HG02588 (cell line): Measurements from ENCODE around the gene NFASC.

Experiments
- ATAC-seq: cut with Tn5 transposase; IDR thresholded peaks from one replicate; pipeline ENCODE4 v1.9.1; 2021; ENCODE audit warnings: mild to moderate bottlenecking, moderate library complexity; ENCODE audit not compliant: unreplicated experiment

Gene NFASC

DNA sequence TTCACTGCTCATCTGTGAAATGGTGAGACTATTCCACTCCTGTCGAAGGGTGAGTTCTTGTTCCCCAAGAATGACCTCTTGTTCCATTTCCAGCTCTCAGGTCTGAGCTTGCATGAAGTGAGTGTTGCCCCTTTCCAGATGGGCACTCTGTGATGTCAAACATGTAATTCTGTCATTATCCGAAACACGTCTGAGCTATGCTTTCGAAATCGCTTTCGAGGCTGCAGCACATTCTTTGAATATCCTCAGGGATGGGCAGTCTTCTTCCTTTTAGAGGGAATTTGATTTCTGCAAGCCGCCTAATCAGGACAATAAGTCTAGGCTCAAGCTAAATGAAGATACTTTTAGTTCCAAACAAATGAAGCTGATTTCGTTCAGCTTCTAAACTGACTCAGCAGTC lies 15.1 kb downstream of the NFASC start:
- no peak for ATAC-seq

DNA sequence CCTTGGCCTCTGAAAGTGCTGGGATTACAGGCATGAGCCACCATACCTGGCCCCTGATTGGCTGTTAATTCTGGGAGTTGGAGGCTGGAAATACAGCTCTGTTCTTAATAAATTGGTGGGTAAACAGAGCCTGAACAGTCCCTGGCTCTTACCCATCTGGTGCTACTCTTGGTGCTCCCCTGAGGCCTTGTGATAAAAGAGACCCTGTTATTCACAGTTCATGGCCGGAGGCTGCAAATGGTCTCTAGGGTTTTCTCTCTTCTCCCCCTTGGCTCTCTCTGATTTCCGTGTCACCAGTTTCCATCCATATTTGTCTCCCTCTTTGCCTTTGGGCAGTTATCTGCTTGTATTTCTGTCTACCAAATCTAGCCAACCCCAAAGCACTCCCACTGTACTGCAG lies 17.2 kb downstream of the NFASC start:
- ATAC-seq = no peak

DNA sequence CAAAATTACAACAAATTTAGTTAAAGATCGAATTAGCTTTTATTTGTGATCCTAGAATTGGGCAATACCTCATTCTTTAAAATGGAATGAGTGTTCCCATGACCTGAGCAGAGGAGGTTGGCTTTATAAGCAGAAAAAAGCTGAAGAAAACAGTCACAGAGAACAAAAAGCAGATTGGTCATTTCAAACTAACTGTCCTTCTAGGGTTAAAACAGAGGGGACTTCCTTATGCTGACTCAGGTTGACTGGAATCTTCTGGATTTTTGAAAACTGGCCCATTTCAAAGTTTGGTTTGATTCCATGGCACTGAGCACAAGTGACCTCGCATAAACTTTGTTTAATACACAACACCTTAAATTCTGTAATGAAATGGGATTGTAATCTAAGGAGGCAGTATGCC lies 17.6 kb downstream of the NFASC start:
- ATAC-seq = no peak

DNA sequence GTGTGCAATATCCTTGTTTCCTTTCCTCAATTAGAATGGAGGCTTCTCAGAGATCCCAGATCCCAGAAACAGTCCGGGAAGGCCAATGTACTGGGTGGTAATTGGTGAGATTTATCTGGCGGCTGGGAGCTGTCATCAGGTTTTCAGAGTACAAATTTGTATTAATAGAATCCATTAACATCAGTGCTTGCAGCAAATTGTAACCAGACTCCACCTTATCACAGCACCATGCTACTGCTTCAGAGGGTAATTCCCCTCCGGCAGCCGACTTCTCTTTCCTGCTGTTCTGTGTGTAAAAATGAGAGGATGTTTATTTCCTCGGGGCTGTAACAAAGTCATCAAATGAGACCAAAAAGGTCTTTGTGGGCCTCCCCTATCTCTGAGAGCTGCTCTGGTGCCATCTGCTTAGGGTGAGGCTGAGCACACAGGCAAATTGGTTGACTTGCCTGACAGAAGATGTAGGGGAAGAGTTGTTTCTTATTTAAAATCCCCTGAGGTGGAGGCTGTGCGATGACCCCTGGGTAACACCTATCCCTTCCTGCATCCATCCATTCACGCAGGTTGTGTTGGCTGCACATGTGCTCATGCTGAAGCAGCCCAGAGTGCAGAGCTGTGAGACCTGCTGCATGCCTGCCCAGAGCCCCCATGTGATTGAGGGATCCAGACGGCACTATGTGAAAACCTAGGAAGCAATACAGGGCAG lies 19.2 kb downstream of the NFASC start:
- ATAC-seq = no peak

DNA sequence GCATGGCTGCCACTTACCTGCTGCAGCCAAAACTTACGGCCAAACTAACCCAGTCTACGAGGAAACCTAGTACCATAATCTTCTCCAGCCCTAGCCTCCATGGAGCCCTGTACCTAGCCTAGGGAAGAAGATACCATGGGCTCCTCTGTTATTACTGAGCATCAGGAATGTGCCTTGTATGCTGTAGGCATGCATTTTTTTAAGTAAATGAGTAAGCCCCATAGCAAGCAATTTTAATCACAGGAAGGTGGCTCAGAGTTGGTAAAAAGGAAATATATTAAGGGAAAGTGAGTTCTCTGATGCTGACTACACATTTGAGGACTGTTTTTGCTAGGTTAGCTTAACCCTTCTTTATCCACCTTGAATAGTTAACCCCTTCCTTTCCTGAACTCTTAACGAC lies 21.2 kb downstream of the NFASC start:
- no peak for ATAC-seq

DNA sequence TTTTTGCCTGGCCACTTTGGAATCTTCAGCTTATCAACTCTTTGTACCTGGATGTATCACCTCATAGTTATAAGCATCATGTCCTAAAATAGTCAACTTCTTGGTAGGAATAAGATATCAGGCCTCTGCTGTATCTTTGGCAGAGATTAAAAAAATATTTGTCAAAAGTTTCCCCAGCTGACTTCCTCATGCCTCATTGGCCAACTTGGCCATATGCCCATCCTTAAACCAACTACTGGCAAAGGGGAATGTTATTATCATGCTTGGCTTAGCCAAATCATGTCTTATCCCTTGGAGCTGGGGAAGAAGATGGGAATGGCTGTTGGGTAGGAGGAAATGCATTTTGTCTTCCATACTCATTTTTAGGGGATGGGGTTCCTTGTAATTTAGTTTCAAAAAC lies 23.4 kb downstream of the NFASC start:
- no peak for ATAC-seq

DNA sequence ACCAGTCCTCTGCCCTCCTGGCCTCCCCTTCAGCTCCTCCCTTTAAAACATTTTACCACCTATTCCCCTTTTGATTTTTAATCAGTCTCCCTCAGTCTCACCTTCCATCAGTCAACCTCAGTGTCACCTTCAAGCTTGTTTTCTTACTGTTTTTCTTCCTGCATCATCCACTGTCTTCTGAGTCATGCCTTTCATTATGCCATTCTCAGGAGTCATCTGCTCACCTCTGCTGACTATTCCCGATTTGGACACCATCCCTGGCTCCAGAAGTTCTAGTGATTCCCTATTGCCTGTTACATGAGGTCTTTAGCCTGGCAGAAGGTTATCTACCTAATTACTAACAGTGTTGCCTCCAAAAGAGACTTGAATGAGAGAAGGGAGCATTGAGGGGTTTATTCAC lies 23.9 kb downstream of the NFASC start:
- ATAC-seq = no peak

DNA sequence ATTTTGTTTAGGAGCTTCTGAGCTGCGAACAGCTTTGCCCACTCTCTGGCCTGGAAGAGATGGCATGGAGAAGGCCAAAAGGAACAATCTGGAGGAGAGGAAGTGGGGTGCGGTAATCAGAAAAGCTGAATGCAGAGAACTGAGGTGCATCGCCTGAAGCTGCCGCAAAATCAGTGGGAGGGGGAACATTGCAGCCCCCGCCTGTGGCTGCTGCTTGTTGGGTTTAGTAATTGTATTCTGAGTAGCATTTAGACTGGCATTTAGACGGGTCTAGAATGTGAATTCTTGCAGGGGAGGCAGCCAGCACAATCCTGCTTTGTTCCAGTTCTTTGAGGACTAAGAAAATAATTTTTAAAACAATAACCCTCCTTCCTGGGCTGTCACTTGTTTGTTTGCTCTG lies 25.4 kb downstream of the NFASC start:
- ATAC-seq = no peak

DNA sequence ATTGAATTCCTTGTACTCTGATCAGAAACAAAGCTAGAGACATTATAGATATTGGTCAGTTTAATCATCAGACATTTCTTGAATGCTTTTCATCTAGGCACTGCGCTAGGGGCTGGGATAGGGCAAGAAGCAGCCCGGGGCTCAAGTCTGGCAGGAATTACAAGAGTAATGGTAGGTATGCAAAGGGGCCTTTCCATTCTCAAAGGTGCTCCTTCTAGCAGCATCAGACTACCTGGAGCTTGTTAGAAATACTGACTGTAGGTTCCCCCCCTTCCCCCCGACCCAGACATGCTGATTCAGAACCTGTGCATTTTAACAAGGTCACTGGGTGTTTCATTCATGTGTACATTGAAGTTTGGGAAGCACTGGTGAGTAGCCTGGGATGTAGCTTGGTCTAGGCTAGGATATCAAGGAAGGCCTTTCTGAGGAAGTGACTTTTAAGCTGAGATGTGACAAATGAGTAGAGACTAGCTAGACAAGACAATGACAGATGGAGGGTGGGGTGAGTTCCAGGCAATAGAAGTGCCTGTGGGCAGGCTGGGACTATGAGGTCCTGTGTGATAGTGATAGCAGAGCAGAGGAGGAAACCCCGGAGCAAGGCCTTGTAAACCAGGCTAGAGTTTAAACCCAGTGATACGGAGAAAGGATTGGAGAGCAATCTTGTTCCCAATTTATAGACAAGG lies 26.3 kb downstream of the NFASC start:
- ATAC-seq = no peak

DNA sequence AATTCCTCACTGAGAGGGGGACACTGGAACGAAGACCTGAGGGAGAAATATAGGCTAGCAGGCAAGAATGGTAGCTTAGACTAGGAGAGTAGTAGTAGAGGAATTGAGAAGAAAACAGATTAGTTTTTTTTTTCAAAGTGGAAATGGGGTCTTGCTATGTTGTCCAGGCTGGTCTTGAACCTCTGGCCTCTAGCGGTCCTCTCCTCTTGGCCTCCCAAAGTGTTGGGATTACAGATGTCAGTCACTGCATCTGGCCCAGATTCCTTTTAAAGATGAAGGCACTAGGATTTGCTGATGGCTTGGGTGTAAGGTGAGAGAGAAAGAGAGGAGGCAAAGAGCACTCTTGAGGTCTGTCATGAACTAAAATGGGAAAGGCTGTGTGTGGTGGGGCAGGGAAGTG lies 30.1 kb downstream of the NFASC start:
- no peak for ATAC-seq

DNA sequence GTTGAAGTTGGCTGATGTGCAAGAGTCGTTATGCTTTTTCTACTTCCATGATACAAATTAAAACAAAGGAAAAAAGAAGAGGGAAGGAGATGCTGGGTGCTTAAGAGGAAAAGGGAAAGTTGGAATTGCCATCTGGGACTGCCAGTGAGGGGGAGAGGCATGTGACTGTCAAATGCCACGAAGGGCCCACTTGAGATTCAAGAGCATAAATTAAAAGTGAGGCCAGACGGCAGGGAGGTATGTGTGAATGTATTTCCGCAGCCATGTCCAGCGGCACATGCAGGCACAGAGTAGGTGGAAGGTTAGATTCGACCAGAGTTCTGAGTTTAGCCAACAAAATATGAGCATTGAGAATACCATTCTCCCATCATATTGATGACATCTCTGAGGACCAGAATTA lies 32.0 kb downstream of the NFASC start:
- no peak for ATAC-seq

DNA sequence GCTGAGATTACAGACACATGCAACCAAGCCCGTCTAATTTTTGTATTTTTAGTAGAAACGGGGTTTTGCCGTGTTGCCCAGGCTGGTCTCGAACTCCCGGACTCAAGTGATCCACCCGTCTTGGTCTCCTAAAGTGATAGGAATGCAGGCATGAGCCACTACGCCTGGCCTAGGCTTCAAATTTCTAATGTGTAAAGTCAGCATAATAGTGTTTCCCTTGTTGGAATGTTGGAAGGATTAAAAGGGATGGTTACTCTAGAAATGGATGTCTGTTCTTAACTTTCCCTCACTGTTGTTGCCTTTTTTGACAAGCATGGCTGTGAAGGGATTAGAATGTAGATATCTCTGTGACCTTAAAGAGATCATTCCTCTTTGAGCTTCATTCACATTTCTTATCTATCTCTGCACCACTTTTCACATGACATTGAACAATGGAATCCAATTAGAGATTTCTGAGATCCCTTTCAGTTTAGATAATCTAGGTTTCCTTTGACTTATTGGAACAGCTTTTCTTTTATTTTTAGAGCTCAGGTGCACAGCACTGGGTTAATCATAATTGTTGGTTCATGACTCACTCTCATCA lies 33.7 kb downstream of the NFASC start:
- no peak for ATAC-seq

DNA sequence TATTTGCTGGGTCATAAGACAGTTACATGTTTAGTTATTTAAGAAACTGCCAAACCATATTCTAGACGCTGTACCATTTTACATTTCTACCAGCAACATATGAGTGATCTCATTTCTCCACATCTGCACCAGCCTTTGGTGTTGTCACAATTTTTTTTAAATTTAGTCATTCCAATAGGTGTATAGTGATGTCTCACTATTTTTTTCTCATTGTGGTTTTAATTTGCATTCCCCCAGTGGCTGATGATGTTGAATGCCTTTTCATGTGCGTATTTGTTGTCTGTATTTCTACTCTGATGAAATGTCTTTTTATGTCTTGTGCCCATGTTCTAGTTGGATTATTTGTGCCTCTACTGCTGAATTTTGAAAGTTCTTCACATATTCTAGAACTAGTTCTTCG lies 38.4 kb downstream of the NFASC start:
- ATAC-seq = no peak

DNA sequence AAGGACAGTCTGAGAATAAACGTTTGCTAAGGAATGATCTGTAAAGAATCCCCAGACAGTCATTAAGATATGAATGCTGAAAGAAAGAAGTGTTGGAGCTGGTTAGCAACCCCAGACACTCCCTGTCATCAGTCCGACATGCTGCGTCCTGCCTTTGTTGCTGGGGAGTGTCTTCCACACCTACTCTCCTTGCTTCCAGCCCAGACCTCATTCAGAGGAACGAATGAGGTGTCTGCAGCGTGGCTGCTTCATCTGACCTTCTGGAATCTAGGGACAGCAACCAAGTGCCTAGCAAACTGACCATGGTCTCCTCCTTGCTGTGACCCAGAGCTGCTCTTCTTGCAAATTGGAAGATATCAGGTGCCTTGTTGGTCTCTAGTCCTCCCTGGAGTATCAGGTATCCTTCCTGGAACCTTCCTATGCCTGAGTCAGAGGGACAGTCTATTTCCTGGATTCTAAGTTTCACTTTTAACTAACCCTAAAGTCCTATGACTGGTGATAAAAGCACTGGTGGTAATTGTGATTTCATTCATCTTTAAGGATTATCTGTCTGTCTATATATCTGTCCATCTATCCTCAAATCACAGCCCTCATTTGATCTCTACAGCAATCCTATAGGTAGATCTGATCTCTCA lies 45.3 kb downstream of the NFASC start:
- no peak for ATAC-seq

DNA sequence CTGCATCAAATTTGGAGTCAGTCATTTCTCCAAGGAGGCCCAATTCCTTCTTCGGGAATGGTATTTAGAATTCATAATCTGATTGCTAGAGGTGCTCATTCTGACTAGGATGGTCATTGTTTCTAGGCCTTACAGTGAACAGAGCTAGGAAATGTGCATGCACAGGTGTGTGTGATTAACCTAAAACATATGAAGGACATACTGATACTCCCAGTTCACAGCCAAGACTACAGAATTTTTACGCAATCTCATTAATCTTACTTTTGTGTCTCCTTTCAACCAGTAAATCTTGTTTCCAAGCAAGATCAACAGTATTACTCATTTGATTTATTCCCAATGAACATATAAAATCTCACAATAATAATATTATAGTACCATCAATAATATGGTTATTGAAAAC lies 47.1 kb downstream of the NFASC start:
- no peak for ATAC-seq

DNA sequence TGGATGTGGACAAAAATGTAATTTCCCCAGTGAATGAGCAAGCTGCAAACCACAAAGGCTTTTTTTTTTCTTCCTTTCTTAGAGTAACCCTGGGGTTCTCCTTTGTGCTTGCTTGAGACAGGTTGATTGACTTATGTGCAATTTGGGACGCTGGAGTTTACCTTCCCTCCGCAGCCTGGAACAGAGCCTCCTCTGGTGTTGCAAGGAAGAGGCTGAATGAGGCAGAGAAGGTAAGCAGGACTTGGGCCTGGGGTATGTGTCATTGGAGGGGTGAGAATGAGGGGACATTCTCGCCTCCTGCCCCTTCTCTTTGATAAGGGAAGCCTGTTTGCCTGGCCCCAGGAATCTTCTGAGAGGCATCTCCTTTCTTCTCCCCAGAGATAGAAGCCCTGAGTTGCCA lies 49.8 kb downstream of the NFASC start:
- ATAC-seq = no peak

DNA sequence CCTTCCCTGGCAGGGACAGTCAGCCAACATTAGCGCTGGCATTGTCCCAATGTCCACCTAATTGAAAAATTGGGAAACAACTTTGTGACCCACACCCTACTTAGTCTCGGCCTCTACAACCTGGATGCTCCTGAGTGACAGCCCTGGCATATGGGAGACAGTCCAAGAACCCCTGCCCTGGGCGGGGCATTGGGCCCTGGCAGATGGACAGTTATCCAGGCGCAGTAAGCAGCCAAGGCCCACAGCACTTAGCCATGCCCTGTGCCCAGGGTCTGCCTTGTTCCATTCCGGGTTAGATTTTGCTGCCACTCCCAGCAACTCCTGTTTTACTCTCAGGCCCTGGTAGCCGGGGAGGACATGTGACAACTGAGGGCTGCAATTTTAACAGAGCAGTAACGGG lies 50.3 kb downstream of the NFASC start:
- ATAC-seq = no peak

DNA sequence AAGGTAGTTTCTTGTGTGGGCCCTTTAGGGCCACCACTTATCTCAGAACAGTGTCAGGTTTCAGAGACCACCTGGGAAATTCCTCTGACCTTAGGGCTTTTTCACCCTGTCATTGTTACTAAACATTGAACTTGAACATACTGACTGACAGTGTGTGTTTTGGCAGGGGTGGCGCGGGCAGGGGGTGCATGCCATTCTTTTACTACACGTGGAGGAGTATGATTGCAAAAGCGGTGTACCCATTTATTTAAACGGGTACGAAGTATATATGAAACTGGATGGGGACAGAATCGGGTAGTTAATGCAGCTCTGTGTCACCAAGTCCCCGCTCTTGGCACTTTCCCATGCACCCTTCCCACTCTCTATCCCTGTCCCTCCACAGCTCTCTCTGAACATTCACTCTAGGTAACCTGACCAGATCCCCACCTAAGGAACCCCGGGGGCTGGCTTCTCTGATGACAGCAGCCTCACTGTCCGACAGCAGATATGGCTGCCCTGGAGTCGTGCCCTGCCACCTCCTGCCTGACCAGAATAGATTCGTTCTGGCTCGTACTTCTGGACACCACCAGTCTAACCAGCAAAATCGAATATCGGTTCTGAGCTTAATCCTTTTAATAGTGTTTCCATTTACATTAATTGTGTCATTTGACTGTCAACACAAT lies 51.3 kb downstream of the NFASC start:
- ATAC-seq = no peak

DNA sequence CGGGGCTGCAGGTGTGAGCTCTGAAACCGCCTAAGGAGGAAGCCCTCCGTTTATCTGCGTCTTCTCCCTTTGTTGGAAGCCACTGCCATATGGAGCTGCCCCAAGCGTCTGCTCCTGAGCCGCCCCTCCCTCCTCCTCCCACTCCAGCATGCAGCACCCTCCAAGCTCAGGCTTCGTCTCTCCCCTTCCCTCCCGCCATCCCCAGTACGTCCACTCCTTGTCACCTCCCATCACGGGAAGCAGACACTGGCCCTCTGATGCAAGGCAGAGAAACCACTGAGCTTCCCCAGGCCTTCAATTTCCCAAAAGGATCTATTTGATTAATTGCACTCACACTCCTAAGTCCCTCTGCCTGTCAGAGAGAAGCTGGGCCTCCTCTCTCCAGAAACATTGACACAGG lies 52.5 kb downstream of the NFASC start:
- ATAC-seq = no peak

DNA sequence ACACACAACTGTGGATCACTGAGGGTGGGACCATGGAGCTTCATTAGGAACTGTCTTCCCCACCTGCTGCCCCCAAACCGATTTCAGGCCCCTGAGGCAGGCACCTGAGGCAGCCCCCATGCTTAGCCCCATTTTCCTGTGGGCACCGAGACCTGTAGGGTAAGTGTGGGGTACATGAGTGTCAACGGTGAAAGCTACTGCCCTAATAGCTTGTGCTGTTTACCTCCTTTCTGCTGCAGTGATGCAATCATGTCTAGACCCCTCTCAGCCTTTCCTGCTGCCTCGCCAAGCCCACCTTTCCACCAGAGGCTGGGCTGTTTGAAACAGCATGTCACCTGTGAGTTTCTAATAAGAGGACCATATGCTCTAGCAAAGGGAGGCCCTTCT lies 53.0 kb downstream of the NFASC start:
- no peak for ATAC-seq

DNA sequence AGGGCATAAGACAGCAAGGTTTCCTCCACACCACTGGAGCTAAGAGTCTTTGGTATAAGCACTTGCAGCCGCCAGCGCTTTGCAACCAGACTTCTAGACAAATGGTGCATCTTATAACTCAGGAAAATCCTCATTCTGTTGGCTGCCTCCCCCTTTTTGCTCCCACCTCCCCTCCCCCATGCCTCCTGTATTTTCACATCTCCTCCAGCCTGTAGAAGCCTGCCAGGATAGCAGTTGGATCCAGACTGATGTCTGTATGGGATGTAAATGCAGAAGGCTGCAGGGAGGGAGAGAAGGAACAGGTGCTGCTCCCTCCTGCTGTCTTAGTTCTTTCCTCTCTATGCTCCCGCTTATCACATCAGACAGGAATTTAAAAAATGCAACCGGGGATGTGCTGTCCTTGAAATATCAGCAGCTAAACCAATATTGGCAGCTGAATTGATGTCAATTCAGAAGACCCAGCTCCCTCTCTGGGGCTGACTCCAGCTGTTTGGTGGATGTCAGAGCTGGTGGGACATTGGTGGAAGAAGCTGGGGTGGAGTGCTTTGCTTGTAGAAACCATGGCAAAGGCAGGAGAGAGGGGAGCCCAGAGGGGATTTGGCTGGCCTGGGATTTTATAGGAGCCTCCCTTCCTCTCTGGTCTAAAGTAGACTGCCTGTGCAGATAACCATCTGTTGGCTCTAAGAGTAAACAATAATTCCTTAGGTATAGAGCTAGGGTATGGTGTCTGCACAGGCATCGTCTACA lies 53.5 kb downstream of the NFASC start:
- ATAC-seq = no peak
